GM10266 (cell line): ENCODE measurements around the gene KRTAP10-7.
"Not testable (repeated sequence)": the region's sequence is repeated elsewhere in the genome, so short reads cannot be mapped to it uniquely, and the experiment has no call there.

Experiments
- DNase-seq: peaks from one replicate; pipeline ENCODE4 v3.0.0; 2012; ENCODE audit errors: extremely low spot score
- CTCF ChIP-seq: IDR thresholded peaks from 2 replicates; pipeline ENCODE4 v1.5.1; 2012; ENCODE audit warnings: mild to moderate bottlenecking, low read depth; ENCODE audit not compliant: control insufficient read depth, insufficient read depth; ENCODE audit errors: missing control alignments

KRTAP10-7 gene

GRCh38 chr21:44557491-44558328 is 42.7 kb upstream of the KRTAP10-7 start:
- no peak for DNase-seq
- no peak for TF ChIP-seq CTCF

GRCh38 chr21:44558329-44558675 is 42.1 kb upstream of the KRTAP10-7 start:
- DNase-seq: not testable (repeated sequence)

GRCh38 chr21:44558695-44559094 is 41.7 kb upstream of the KRTAP10-7 start, which contains the start of gene KRTAP10-3:
TSS of gene KRTAP10-3 (minus strand) at chr21:44558795. CDS start at chr21:44558715, 80 bp downstream.
- TF ChIP-seq CTCF: no peak
- DNase-seq: no peak

GRCh38 chr21:44564099-44564498 is 36.3 kb upstream of the KRTAP10-7 start:
- no peak for DNase-seq
- TF ChIP-seq CTCF: no peak

- no peak for DNase-seq
- no peak for TF ChIP-seq CTCF
Measured at GRCh38 chr21:44564886-44565598, 35.4 kb upstream of the KRTAP10-7 start.

GRCh38 chr21:44566403-44566802 is 34.0 kb upstream of the KRTAP10-7 start:
- TF ChIP-seq CTCF: no peak

GRCh38 chr21:44567481-44568171 is 32.8 kb upstream of the KRTAP10-7 start:
- DNase-seq: no peak
- TF ChIP-seq CTCF: no peak

More at GRCh38 chr21:44566403-44566802, 34.0 kb upstream of the KRTAP10-7 start:
- no peak for DNase-seq
